GM18499 (cell line): ENCODE measurements around the gene GJA9.
A peak's percentile ranks its signal among the peaks of the same experiment; 100 is the strongest.
"Not testable (repeated sequence)": the region's sequence is repeated elsewhere in the genome, so short reads cannot be mapped to it uniquely, and the experiment has no call there.

ENCODE experiments used
- ATAC-seq: cut with Tn5 transposase; IDR thresholded peaks from one replicate; pipeline ENCODE4 v1.9.1; 2021; ENCODE audit warnings: moderate number of reproducible peaks; ENCODE audit not compliant: insufficient read depth, unreplicated experiment

GJA9 gene

DNA sequence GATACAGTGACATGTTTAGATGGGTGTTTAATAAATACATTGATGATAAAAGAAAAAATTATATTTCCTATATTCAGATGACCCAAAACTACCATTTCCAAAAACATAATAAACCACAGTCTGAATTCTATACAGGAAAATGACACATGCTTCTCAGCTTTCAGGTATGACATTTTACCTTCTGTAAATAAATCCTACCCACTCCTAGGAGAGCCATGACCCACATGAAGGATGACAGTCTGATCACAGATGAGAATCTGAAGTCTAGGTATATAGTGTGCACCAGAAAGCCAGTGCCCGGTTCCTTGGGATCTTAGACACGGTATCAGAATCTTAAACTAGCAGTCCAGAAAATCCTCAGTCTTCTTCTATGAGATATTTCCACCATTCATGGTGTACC, 3.7 kb upstream of the GJA9 start:
- no peak for ATAC-seq

DNA sequence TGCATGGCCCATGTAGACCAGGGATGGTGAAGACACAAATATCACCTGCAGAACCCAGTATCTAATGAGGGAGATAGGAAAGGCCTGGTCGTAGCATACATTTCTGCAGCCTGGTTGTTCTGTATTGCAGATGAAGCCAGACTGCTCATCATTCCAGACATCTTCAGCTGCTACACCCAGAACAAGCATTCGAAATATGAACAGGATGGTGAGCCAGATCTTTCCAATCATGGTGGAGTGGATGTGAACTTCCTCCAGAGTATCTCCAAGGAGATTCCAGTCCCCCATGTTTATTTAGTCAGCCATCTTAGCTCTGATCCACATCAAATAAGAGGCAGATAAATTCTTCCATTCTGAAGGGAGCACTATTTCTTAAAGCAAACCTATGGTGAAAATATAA, 5.6 kb downstream of the GJA9 start:
- ATAC-seq: no peak

DNA sequence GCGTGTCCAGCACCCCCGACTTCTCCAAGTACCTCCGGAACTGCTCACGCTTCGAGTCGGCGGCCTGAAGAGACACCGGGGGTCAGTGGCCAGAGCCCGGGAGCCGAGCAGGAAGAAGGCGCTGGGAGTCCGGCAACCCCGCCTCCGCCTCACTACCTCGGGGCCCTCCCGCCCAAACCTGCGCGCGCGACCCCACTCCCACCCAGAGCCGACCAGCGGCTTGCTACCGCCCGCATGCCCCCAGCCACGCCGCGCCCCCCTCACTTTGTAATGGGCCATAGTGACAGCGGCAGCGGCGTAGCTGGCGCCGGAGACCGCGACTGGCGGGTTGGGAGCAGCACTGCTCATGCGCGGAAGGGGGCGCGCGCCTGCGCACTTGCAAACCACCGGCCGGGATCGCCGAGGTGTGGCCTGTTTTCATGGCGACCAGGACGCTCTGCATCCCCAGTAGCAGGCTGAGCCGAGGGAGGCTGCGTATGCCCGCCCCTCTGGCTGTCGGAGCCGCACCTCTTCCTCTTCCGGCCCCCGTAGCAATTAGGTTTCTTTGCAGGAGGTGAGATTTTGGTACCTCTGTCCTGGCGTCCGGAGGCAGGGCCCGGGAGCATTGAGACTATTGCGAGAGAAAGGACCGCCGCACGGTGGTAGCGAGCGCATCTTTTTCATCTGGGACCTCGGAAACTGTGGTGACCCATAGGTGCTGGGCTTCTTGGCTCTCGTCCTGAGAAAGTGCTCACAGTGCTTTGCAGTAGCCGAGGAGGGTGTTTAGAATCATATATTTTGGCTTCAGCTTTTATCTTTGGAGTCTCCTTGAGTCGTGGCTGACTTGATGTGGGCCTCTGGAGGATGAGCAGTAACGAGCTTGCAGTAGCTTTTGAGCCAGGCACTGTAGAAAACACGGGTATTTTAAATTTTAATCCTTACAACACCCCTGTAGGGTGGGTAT, 8.1 kb downstream of the GJA9 start, which contains the start of gene MYCBP:
TSS of gene MYCBP (minus strand) at position 322 of the 943 bp plus-strand sequence. CDS start at position 279, 43 bp downstream.
- peak; percentile 73 for ATAC-seq

DNA sequence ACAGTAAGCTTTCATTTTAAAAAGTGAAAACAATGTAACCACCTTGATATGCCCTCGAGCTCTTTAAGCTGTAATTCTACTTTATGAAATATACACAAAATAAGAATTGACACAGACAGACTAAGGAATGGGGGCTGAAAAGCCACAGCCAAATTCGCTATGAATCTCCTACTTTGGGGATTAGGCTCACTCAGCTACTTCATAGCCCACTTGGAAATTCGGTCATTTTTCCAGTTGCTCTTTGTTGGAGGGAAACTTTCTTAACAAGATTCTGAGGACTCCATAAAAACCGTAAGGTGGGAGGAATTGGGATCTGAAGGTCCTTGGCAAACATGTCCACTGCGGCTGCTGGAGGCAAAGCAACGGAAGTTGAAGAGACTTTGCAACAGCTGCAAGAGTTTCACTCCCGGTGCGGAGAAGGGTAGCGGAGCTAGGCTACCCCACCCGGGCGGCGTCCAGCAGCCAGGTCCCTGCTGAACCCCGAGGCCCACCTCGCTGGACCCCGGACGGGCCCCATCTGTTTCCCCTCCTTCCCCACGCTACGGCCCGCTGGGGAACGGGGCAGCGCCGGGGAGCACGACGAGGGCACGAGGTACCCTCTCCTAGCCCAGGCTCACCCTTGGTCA, 8.9 kb downstream of the GJA9 start:
- no peak for ATAC-seq

DNA sequence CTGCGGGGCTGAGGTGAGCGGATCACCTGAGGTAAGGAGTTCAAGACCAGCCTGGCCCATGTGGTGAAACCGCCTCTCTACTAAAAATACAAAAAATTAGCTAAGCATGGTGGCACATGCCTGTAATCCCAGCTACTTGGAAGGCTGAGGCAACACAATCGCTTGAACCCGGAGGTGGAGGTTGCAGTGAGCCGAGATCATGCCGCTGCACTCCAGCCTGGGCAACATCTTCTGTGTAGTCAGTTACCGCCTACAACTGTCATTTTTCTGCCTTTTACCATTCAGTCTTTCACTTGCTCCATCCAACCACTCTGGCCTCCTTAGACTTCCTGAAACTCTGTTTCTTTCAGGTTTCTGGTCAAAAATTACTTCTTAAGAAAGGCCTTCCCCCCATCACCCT, 10.4 kb downstream of the GJA9 start:
- ATAC-seq: no peak

DNA sequence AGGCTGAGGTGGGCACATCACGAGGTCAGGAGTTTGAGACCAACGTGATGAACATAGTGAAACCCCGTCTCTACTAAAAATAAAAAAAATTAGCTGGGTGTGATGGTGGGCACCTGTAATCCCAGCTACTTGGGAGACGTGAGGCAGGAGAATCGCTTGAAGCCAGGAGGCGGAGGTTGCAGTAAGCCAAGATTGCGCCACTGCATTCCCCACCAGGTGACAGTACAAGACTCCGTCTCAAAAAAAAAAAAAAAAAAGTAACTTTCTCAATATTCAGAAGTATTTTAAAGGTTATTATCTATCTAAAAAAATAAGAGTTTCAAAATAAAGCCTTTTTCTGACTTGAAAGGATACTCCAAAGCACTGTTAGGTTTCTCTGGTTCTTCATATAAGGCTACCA, 14.2 kb downstream of the GJA9 start:
- no peak for ATAC-seq

DNA sequence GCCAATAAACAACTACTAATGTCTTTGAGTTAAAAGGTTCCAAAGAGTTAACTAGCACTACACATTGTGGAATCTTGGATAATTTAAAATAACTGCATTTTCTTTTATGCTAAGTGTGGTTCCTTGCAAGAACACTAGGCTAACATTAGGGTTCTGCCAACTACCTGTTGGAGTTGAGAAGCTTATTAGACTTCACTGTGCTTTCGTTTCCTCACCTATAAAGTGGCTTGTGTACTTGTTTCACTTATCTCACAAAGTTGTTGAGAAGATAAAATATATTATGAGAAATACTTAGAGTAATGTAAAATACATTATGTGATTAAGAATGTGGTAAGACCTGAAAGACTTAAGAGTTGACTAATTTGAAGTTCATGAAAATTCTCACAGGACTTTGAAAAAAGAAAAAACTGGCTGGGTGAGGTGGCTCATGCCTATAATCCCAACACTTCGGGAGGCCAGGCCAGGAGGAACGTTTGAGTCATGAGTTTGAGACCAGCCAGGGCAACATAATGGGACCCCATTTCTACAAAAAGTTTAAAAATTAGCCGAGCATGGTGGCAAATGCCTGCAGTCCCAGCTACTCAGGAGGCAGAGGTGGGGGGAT, 16.2 kb downstream of the GJA9 start:
- no peak for ATAC-seq

DNA sequence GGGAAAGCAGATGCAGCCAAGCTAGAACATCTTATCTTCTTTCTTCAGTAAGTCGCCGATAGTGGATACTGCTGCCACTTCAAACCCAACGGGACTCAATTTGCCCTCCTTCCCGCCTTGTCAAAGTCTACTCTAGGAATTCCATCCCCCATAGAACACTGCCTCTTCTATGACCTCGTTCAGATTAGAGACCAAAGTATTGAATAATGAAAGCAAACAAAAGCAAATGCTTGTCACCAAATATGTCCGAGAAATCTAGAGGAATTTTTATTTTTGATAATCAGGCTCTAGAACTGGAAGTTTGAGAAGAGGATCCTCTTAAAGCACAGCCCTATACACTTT, 21.0 kb downstream of the GJA9 start:
- no peak for ATAC-seq

DNA sequence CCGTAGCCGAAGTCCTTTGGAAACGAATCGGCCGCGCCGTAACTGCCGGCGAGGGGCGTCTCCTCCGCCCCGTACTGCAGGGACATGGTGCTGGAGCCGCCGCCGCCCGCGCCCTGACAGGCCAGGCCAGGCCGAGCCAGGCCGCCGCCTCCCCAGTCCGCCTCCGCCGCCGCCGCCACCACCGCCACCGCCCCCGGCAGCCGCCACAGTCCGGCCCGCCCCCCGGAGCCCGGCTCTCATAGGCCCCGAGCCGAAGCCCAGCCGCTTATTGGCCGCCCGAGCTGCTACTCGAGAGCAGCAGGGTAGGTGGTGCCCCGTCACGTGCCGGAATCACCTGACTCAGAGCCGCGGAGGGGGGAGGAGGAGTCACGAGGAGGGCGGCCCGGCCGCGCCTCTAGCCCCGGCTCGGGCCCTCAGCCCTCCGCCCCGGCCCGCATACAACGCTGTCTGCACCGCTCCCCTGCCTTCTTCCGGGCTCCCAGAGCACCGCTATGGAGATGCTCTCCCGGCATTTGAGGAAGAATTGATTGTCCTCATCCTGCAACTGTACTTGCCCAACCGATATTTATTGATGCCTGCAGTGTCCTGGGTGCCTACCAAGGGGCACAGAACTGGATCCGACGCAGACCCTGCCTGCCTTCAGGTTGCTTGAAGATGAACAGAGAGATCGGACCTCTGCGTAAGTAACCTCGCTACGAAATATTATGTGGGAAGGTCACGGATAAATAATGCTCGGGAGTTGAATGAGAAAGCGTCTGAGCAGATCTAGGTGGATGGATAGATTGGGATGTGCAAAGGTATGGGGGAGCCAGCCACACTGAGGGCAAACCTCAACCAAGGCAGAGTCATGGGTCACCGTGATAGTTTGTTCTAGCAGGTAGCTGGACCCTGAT, 21.6 kb downstream of the GJA9 start, which contains the start of gene RRAGC:
TSS of gene RRAGC (minus strand) at position 212 of the 893 bp plus-strand sequence. CDS start at position 86, 126 bp downstream.
- ATAC-seq: peak; percentile 49

DNA sequence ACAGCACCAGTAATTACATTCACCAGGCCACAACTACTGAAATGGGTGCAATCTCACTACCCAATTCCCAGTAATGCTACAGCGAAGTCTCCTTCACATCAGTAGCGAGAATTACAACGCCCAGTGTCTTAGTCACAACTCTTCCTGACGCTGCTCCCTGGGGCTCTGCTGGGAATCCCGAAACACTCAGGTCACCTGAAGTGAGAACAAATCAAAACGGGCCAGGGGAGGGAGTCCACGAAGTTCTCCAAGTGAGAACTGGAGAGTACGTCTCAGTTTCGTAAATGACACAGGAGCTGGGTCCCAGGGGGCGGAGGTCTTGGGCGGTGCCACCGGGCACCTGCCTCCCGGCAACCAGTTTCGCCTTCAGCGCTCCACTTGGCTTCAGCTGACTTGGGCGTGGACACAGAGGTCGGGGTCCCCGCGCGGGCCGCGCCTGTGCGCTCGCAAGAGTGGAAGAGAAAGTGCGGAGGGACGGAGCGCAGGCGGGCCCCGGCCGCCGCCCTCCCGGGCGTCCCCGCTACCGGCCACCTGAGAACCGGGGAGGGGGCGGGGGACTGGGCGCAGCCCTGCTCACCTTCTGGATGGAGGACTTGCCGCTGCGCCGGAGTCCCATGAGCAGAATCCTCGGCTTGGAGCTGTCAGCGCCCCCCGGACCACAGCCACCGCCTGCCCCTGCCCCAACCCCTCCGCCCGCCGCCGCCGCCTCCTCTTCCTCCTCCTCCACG, 22.4 kb downstream of the GJA9 start:
- peak; percentile 26 for ATAC-seq

DNA sequence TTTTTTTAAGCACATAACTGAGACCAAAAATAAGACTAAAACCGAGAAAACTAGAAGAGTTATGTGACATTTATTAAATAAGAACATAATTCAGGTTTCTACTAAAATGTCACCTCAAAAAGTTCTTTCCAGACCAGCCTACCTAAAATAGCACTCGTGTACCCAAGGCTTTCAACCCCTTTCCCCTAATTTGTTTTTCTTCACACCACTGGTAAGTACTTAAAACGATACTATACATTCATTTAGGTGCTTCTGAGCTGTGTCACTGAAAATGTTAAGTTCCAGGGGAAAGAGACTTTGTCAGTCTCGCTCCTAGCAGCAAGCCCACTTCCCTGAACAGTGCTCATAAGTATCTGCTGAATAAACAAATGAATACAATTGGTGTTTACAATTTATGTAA, 28.6 kb downstream of the GJA9 start:
- no peak for ATAC-seq

DNA sequence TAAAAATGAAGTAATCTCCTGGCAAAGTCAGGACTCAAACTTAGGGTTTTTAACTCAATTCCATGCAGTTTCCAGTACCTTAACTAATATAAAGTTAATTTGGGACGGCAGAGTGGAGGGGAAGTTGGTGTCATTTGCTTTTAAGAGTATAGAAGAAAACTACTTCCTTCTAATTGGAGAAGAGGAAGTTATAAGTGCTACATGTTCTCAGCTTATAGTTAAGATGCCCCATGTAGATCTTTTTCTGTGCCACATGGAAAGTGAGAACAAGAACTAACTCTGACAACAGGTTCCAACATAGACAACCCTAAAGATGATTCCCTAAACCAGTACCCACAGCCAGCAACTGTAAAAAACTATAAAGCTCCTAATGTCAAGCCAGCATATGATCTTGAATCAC, 33.3 kb downstream of the GJA9 start:
- ATAC-seq: no peak

DNA sequence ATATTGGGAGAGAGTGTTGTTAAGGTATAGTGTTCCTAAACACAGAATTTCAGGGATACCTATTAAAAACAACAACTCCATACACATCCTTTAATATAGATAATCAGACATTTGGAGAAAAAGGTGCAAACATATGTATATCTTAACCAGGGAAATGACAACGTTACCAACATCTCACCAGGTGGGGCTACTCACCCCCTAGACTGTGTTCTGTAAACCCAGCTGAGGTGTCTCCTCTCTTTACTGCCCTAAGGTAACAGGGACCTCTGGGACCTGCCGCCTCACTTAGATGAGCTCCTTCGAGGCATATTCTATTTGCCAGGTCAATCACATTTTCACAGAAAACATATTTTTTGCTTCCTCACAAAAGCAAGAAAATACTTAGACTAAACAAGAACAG, 35.2 kb downstream of the GJA9 start:
- ATAC-seq: no peak

DNA sequence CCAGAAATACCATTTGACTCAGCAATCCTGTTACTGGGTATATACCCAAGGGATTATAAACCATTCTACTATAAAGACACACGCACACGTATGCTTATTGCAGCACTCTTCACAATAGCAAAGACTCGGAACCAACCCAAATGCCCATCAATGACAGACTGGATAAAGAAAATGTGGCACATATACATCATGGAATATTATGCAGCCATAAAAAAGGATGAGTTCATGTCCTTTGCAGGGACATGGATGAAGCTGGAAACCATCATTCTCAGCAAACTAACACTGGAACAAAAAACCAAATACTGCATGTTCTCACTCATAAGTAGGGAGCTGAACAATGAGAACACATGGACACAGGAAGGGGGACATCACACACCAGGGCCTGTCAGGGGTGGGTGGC, 36.3 kb downstream of the GJA9 start:
- ATAC-seq: not testable (repeated sequence)

DNA sequence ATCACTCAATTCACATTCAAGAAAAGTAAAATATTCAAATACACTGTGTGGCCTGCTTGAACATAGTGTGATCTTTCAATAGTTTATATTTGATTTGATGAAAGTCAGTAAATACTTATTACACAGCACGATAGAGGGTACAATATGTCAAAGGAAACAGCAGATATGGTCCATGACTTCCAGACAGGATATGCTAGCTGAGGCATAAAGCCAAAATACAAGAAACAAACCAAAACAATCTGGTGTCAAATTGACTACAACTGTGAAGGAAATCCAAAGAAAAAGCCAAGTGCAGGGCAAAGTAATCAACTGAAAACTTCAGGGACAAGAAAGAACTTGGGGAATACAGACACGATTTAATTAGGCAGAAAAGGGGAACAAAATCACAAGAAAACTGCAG, 41.1 kb downstream of the GJA9 start:
- ATAC-seq: no peak

DNA sequence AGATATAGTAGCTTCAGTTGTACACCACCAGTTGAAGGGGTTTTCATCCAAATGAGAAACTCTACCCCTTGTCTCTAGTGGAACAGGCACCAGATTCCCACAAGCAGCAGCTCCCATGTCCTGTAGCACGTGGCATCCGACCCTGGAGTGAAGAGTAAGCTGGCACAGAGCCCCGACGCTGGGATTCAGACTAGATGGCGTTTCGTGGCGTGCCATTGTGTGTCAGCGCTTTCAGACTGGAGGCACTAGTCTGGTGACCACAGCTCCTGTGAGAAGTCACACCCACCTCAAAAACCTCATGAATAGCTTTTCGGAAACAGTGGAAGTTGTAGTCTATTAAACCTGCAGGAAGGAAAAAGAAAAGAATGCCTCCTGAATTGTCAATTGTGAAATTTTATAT, 42.0 kb downstream of the GJA9 start:
- ATAC-seq: no peak

DNA sequence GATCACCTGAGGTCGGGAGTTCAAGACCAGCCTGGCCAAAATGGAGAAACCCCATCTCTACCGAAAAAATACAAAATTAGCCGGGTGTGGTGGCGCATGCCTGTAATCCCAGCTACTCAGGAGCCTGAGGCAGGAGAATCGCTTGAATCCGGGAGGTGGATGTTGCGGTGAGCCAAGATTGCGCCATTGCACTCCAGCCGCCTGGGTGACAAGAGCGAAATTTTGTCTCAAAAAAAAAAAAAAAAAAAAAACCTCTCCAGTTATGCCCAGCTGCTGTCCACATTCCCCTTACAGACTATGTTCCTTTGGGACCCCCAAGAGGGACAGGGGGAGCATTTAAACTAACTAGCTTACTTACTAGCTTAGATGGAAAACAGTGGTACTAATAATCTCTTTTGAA, 45.1 kb downstream of the GJA9 start:
- ATAC-seq: not testable (repeated sequence)

DNA sequence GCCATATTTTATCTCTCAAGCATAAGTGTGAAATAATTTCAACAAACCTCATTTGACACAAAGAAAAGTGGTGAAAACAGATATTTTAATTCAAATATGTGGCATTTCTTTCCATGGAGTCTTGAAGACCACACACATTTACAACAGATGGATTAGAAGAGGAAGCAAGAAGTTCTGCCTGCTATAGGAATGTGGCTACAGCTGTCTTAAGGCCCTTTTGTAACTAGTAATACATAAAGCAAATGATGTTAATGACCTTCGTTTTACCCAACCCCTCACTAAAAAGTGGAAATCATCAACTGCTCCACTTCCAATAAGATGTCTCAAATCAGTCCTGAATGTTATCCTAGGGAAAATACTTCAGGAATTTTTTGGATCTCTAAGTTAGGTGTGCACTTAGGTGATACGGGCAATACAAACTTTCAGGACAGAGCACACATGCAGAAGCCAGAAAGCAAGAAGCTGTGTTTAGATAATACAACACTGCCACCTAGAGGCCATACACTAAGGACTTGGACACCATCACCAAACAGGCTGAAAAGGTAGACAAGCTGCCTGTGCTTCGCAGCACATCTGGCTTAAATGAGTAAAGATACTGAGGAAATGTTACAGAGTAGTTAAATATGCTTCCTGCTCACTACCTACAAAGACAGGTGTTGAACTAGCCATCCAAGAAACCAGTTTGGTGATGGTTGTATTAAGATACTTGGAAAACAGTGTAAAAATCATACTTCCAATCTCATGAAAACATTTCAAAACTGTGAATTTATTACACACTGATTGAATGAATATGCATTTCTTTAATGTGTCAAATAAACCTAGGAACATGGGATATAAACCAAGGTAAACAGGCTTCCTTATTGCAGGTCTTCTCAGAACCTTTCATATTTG, 46.2 kb downstream of the GJA9 start:
- peak; percentile 70 for ATAC-seq
